ENCODE data around the gene NUDT6. TPM values are rescaled to one million over a fixed set of nuclear protein-coding genes. Genes with fewer than 3 reads are reported as not detected.

Gene NUDT6
- polyA plus RNA-seq, 1 experiment = 5.9 TPM

DNA sequence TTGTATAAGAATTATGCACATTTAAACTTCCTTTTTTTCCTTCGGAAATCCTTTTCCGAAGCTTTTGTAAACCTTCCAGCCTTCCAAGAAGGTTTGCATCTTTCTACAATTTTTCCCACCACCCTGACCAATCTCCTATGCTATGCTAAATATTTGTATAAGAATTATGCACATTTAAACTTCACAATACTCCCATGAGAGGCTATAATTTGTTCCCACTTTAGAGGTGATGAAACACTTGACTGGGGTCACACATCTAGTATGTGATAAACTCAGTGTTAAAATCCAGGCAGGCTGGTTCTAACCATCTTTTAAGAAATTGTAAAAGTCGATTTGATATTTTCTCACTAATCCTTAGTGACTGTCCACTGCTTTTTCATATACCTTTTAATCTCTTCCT, 22.1 kb downstream of the NUDT6 start:
- DNase-seq (ENCODE audit: low read depth, low spot score) = no peak
- no peaks in the 10 kb centered on the region for H3K9me3 ChIP-seq (ENCODE audit: control insufficient read depth, insufficient read depth, low read length)
- H3K27ac ChIP-seq (ENCODE audit: low read depth, low read length) = no peak overlapping the region
- ChIA-PET CTCF (interaction anchor here (7.7 kb wide), 1 partner anchor 14 kb away, joined by 47 read pairs; no protein-coding TSS in a partner anchor), POLR2A (no interaction called here)
- TF ChIP-seq, protein P1, sequence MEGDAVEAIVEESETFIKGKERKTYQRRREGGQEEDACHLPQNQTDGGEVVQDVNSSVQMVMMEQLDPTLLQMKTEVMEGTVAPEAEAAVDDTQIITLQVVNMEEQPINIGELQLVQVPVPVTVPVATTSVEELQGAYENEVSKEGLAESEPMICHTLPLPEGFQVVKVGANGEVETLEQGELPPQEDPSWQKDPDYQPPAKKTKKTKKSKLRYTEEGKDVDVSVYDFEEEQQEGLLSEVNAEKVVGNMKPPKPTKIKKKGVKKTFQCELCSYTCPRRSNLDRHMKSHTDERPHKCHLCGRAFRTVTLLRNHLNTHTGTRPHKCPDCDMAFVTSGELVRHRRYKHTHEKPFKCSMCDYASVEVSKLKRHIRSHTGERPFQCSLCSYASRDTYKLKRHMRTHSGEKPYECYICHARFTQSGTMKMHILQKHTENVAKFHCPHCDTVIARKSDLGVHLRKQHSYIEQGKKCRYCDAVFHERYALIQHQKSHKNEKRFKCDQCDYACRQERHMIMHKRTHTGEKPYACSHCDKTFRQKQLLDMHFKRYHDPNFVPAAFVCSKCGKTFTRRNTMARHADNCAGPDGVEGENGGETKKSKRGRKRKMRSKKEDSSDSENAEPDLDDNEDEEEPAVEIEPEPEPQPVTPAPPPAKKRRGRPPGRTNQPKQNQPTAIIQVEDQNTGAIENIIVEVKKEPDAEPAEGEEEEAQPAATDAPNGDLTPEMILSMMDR (IDR thresholded peaks at IDR 0.05; ENCODE audit: low read depth, low read length) = no peak
- no peaks in the 10 kb centered on the region for H3K27me3 ChIP-seq (ENCODE audit: control insufficient read depth, insufficient read depth, low read length)
- no peak overlapping the region for H3K4me3 ChIP-seq (ENCODE audit: low read depth, low read length)

DNA sequence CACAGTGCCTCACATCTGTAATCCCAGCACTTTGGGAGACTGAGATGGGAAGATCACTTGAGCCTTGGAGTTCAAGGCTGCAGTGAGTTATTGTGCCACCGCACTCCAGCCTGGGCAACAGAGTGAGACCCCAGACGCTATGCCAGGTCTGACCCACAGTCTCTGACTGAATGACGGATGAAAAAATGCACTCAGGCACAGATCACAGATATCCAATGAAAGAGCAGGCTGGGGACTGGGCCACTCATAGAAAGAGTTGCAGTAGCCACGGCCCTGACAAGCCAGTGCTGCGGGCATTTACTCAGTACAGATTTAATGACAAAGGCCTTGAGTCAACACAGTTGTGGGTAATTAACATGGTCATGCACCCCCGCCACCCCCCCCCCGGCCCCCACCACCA, 22.7 kb downstream of the NUDT6 start:
- Histone ChIP-seq H3K27ac (ENCODE audit: low read depth, low read length) (no peak overlapping the region), H3K27me3 (ENCODE audit: control insufficient read depth, insufficient read depth, low read length) (no peaks in the 10 kb centered on the region), H3K9me3 (ENCODE audit: control insufficient read depth, insufficient read depth, low read length) (no peaks in the 10 kb centered on the region), H3K4me3 (ENCODE audit: low read depth, low read length) (no peak overlapping the region)
- TF ChIP-seq, protein P1 (IDR thresholded peaks at IDR 0.05; ENCODE audit: low read depth, low read length) = no peak
- POLR2A ChIA-PET = no interaction called here
- CTCF ChIA-PET = interaction anchor here (0.6 to 7.7 kb wide), 3 partner anchors 14 to 142 kb away, joined by 3 to 47 read pairs (median 8); no protein-coding TSS in a partner anchor
- DNase-seq (ENCODE audit: low read depth, low spot score) = no peak

DNA sequence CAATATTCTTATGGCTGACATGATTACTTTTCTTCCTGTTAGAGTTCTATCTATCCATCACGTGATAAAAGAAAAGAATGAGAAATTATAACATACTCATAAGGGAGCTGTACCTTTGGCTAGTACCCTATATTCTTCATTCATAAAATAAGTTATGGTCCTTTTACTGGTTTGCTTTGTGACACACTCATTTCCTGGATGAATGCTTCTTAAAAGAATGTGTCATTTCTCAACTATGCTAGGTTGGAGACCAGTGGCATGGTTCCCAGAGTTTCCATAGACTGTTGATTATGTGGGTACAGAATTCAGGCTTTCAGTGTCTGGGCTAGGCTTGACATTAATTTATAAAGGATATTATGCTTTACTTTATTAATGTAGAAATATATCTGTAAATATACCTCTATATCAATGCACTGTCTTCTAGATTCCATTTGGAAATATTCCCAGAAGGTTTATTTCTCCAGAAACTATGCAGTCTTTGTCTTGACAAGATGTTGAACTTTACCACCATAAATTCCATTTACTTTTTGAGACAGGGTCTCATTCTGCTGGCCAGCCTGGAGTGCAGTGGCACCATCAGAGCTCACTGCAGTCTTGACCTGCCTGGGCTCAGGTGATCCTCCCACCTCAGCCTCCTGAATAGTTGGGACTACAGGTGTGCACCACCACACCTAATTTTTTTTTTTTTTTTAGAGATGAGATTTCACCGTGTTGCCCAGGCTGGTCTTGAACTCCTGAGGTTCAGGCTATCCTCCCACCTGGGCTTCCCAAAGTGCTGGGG, 23.8 kb downstream of the NUDT6 start:
- ChIA-PET POLR2A (no interaction called here), CTCF (interaction anchor here (1.0 to 7.7 kb wide), 2 partner anchors 16 to 141 kb away, joined by 8 to 47 read pairs; no protein-coding TSS in a partner anchor)
- Histone ChIP-seq H3K4me3 (ENCODE audit: low read depth, low read length) (no peak overlapping the region), H3K27me3 (ENCODE audit: control insufficient read depth, insufficient read depth, low read length) (no peaks in the 10 kb centered on the region), H3K27ac (ENCODE audit: low read depth, low read length) (no peak overlapping the region), H3K9me3 (ENCODE audit: control insufficient read depth, insufficient read depth, low read length) (no peaks in the 10 kb centered on the region)
- TF ChIP-seq, protein P1 (IDR thresholded peaks at IDR 0.05; ENCODE audit: low read depth, low read length) = no peak
- DNase-seq (ENCODE audit: low read depth, low spot score) = peak; percentile 53

DNA sequence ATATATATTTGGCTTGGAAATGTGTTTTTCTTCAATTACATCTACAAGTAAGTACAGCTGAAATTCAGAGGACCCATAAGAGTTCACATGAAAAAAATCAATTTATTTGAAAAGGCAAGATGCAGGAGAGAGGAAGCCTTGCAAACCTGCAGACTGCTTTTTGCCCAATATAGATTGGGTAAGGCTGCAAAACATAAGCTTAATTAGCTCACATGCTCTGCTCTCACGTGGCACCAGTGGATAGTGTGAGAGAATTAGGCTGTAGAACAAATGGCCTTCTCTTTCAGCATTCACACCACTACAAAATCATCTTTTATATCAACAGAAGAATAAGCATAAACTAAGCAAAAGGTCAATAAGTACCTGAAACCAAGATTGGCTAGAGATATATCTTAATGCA, 26.1 kb downstream of the NUDT6 start:
- Histone ChIP-seq H3K27ac (ENCODE audit: low read depth, low read length) (no peak overlapping the region), H3K9me3 (ENCODE audit: control insufficient read depth, insufficient read depth, low read length) (no peaks in the 10 kb centered on the region), H3K4me3 (ENCODE audit: low read depth, low read length) (no peak overlapping the region), H3K27me3 (ENCODE audit: control insufficient read depth, insufficient read depth, low read length) (no peaks in the 10 kb centered on the region)
- no peak for DNase-seq (ENCODE audit: low read depth, low spot score)
- TF ChIP-seq, protein P1 (IDR thresholded peaks at IDR 0.05; ENCODE audit: low read depth, low read length) = no peak
- CTCF ChIA-PET = interaction anchor here (0.7 to 7.7 kb wide), 4 partner anchors 18 to 179 kb away, joined by 3 to 47 read pairs (median 6); no protein-coding TSS in a partner anchor
- POLR2A ChIA-PET = interaction anchor here (0.7 kb wide), 1 partner anchor 21 kb away, joined by 3 read pairs; no protein-coding TSS in a partner anchor

DNA sequence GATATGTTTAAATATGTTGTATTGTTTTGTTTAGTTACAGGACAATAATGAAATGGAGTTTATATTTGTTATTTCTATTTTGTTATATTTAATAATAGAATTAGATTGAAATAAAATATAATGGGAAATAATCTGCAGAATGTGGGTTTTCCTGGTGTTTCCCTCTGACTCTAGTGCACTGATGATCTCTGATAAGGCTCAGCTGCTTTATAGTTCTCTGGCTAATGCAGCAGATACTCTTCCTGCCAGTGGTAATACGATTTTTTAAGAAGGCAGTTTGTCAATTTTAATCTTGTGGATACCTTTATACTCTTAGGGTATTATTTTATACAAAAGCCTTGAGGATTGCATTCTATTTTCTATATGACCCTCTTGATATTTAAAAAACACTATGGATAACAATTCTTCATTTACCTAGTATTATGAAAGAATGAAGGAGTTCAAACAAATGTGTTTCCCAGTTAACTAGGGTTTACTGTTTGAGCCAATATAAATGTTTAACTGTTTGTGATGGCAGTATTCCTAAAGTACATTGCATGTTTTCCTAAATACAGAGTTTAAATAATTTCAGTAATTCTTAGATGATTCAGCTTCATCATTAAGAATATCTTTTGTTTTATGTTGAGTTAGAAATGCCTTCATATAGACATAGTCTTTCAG, 26.9 kb downstream of the NUDT6 start:
- Histone ChIP-seq H3K27ac (ENCODE audit: low read depth, low read length) (no peak overlapping the region), H3K9me3 (ENCODE audit: control insufficient read depth, insufficient read depth, low read length) (no peaks in the 10 kb centered on the region), H3K4me3 (ENCODE audit: low read depth, low read length) (no peak overlapping the region), H3K27me3 (ENCODE audit: control insufficient read depth, insufficient read depth, low read length) (no peaks in the 10 kb centered on the region)
- ChIA-PET CTCF (interaction anchor here (0.7 to 7.7 kb wide), 4 partner anchors 19 to 178 kb away, joined by 3 to 47 read pairs (median 6); no protein-coding TSS in a partner anchor), POLR2A (no interaction called here)
- TF ChIP-seq, protein P1 (IDR thresholded peaks at IDR 0.05; ENCODE audit: low read depth, low read length) = no peak
- no peak for DNase-seq (ENCODE audit: low read depth, low spot score)
